Measurements from ENCODE around the gene ACSM2A. TPM values are rescaled to one million over a fixed set of nuclear protein-coding genes. Genes with fewer than 3 reads are reported as not detected.
"Not testable (repeated sequence)": the region's sequence is repeated elsewhere in the genome, so short reads cannot be mapped to it uniquely, and the experiment has no call there.

Gene ACSM2A
- total RNA-seq, 1 donor from 2014 or later = not detected

DNA sequence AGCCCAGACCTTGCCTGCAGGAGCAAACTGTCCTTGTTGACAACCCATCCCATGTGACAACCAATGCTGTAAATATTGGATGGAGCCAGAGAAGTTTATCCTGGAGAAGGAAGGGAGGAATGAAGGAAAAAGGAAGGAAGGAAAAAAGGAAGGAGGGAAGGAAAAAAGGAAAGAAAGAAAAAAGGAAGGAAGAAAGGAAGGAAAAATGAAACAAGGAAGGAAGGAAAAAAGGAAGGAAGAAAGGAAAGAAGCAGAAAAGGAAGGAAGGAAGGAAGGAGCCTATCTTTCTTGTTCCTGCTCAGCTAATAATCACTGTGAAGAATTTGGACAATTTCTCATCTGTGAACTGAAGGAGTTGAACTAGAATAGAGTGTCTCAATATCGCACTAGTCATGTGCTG lies 68.8 kb downstream of the ACSM2A start:
- no peak for DNase-seq
- intact Hi-C loops (cut with DNase I) = no loop called here
- no peak for ATAC-seq (ENCODE audit: poor library complexity)

DNA sequence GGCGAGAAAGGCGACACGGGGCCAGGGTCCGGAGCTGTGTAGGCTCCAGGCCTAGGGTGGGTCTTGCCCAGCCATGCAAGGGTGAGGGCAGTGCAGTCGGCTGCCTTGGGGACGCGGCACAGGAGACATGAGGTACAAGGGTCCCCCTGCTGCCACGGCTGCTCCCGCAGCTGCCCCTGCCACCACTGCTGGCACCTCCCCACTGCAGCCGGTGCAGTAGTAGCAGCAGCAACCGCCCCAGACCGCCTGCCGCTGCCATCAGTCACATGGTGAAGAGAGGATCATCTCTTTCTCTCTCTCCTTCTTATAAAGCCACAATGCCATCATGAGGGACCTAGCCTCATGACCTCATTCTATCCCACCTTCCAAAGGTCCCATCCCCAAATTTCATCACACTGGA lies 80.5 kb downstream of the ACSM2A start:
- intact Hi-C loops (cut with DNase I); DNase-seq; ATAC-seq (ENCODE audit: poor library complexity): not testable (repeated sequence)

DNA sequence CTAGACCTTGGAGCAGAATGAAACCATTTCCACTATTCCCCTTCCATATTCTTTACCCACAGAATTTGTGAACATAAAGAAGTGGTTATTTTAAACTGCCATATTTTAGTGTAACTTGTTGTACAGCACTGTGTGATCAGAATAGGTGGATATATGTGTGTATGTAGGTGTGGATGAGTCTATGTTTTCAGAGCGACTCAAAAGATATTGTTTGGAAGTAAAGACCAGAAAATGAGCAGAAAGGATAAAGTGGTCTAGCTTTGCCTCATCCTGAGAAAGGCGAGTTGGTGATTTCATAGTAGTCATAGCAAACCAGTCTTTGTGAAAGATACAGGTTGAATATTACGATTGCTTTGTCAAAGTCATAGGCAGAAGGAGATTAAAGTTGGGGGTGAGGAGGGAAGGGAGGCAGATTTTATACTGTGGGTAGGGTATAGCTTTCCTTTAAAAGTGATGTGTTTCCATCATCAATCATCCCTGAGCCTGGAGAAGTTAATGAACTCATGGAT lies 81.0 kb downstream of the ACSM2A start:
- DNase-seq; intact Hi-C loops (cut with DNase I); ATAC-seq (ENCODE audit: poor library complexity): not testable (repeated sequence)

DNA sequence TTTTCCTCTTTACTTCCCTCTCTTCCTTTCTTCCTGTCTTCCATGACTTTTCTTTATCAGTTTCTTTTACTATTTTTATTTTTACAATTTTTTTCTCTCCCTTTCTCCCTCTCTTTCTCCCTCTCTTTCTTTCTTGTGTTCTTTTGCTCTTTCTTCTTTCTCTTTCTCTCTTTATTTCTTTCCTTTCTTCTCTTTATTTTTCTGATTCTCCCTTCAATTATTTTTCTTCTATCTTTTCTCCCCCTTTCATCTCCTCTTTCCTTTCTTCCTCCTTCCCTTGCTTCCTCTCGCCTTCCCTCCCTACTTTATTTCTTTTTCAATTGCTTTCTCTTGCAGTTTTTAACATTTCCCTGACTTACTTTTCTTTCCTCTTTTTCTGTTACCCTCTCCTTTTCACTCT lies 85.3 kb downstream of the ACSM2A start:
- DNase-seq; intact Hi-C loops (cut with DNase I); ATAC-seq (ENCODE audit: poor library complexity): not testable (repeated sequence)

Other genes starting within 250 kb of the ACSM2A start
- gene GP2, start 124.0 kb upstream of the ACSM2A start, total RNA-seq = not detected
- not detected for gene UMOD, start 98.8 kb upstream of the ACSM2A start, total RNA-seq
- gene PDILT, start 46.8 kb upstream of the ACSM2A start, total RNA-seq = not detected
- gene ACSM5, start 42.0 kb upstream of the ACSM2A start, total RNA-seq = 1.4 TPM
- gene ACSM2B, start 124.8 kb downstream of the ACSM2A start, total RNA-seq = not detected
- not detected for gene ACSM1, start 246.2 kb downstream of the ACSM2A start, total RNA-seq

Data from Right ventricle myocardium superior (tissue), 1 donor.